GM12878 (cell line): ENCODE measurements around the gene MBD3L5. TPM values are rescaled to one million over a fixed set of nuclear protein-coding genes. Genes with fewer than 3 reads are reported as not detected.
"Not testable (repeated sequence)": the region's sequence is repeated elsewhere in the genome, so short reads cannot be mapped to it uniquely, and the experiment has no call there.

Experiments
- ATAC-seq: fragments of 200-7000 bp; cut with Tn5 transposase; 3 replicates; pipeline ENCODE4 v1.9.1; 2020; ENCODE audit warnings: mild to moderate bottlenecking, moderate library complexity
- BruUV-seq: library from RNA; stranded (reverse); fragments of 400-500 nt; replicated peaks from 2 replicates; lab custom pipeline; 2021; lab: Mats Ljungman, UMichigan
- CTCF ChIA-PET: fragments of 300-600 bp; sonication (Branson Sonifier 250); formaldehyde crosslinking; extraction: SDS; loops from one replicate; lab custom pipeline; 2021; ENCODE audit warnings: inconsistent platforms; lab: Yijun Ruan, JAX
- POLR2A ChIA-PET: fragments of 350-600 bp; formaldehyde crosslinking; extraction: SDS; loops from one replicate; lab custom pipeline; 2021; ENCODE audit warnings: inconsistent platforms; lab: Charles Lee
- RAD21 ChIA-PET: fragments of 300-600 bp; sonication (Branson Sonifier 250); formaldehyde crosslinking; loops from one replicate; lab custom pipeline; 2023; ENCODE audit warnings: antibody characterized with exemption; ENCODE audit not compliant: unreplicated experiment; lab: Charles Lee
- SMC1A ChIA-PET: fragments of 300-600 bp; sonication (Branson Sonifier 250); formaldehyde crosslinking; loops from one replicate; lab custom pipeline; 2023; ENCODE audit not compliant: unreplicated experiment, uncharacterized antibody; lab: Charles Lee
- DNase-seq: peaks from one replicate; pipeline ENCODE4 v3.0.0-alpha.2; 2011; ENCODE audit warnings: low read depth, low spot score
- FAIRE-seq: peaks from 3 replicates; lab custom pipeline; 2011; peaks lifted over from hg19 to GRCh38; lab: Jason Lieb, UNC
- H2AFZ ChIP-seq: 2 replicates; pipeline ENCODE4 v1.6.0; 2011; ENCODE audit warnings: low read depth, low read length, control low read depth; ENCODE audit not compliant: control insufficient read depth
- H3K27ac ChIP-seq: 2 replicates; pipeline ENCODE4 v1.5.1; 2011; ENCODE audit warnings: control low read depth; ENCODE audit not compliant: control insufficient read depth, insufficient read depth
- H3K27me3 ChIP-seq, 2 experiments: replicated peaks in 1 of 2; 2 replicates each; pipeline versions ENCODE4 v1.6.0 to v1.6.1; 2011; ENCODE audit warnings: low read length in 1 of 2; ENCODE audit not compliant: control insufficient read depth in 2 of 2, insufficient read depth in 2 of 2
- H3K36me3 ChIP-seq, 2 experiments: 2 replicates each; pipeline ENCODE4 v1.5.1; 2011; ENCODE audit warnings: low read length in 1 of 2; ENCODE audit not compliant: control insufficient read depth in 2 of 2, insufficient read depth in 2 of 2
- H3K4me1 ChIP-seq: 2 replicates; pipeline ENCODE4 v1.6.1; 2011; ENCODE audit warnings: mild to moderate bottlenecking, low read length, moderate library complexity, mixed read lengths; ENCODE audit not compliant: control insufficient read depth, insufficient read depth
- H3K4me2 ChIP-seq: 2 replicates; pipeline ENCODE4 v1.6.0; 2011; ENCODE audit warnings: control low read depth; ENCODE audit not compliant: control insufficient read depth, insufficient read depth
- H3K4me3 ChIP-seq: fragments of 200-600 bp; sonication (generic); 2 replicates; pipeline ENCODE4 v1.5.1; 2016
- H3K79me2 ChIP-seq: 2 replicates; pipeline ENCODE4 v1.6.0; 2011; ENCODE audit warnings: low read length; ENCODE audit not compliant: control insufficient read depth, insufficient read depth
- H3K9ac ChIP-seq: 2 replicates; pipeline ENCODE4 v1.8.0; 2011; ENCODE audit warnings: low read length, control low read depth, mixed read lengths; ENCODE audit not compliant: control insufficient read depth, insufficient read depth
- H3K9me3 ChIP-seq: replicated peaks from 3 replicates; pipeline ENCODE4 v1.5.1; 2011; ENCODE audit warnings: mild to moderate bottlenecking, low read length; ENCODE audit not compliant: control insufficient read depth, insufficient read depth
- H4K20me1 ChIP-seq: 2 replicates; pipeline ENCODE4 v1.6.0; 2011; ENCODE audit not compliant: control insufficient read depth, insufficient read depth
- E2F4 ChIP-seq: IDR thresholded peaks from 2 replicates; pipeline ENCODE4 v1.6.1; 2012; ENCODE audit warnings: low read depth, low read length, improper control_type of control experiment
- EED ChIP-seq: sonication (generic); IDR thresholded peaks from 2 replicates; pipeline ENCODE4 v1.6.1; 2016; ENCODE audit warnings: antibody characterized with exemption, low read depth
- HDGF ChIP-seq: fragments of 450-650 bp; IDR thresholded peaks from 2 replicates; pipeline ENCODE4 v1.6.1; 2016; ENCODE audit warnings: antibody characterized with exemption
- IKZF1 ChIP-seq: fragments of 450-650 bp; conservative IDR thresholded peaks from 2 replicates; pipeline ENCODE4 v1.6.1; 2017; ENCODE audit warnings: antibody characterized with exemption, mild to moderate bottlenecking
- IKZF2 ChIP-seq, 2 experiments: fragments of 450-650 bp; IDR thresholded peaks; 2 replicates each; pipeline ENCODE4 v1.6.1; 2017; ENCODE audit warnings: mild to moderate bottlenecking in 2 of 2, moderate library complexity in 2 of 2
- NKRF ChIP-seq: fragments of 450-650 bp; conservative IDR thresholded peaks from 2 replicates; pipeline ENCODE4 v1.6.1; 2017; ENCODE audit warnings: mild to moderate bottlenecking, moderate library complexity
- NR2C2 ChIP-seq: IDR thresholded peaks from 2 replicates; pipeline ENCODE4 v1.6.1; 2011; ENCODE audit warnings: borderline replicate concordance, low read depth; ENCODE audit not compliant: control insufficient read depth, insufficient read length
- POU2F2 ChIP-seq: IDR thresholded peaks from 3 replicates; pipeline ENCODE4 v1.6.1; 2011; ENCODE audit warnings: low read depth, mild to moderate bottlenecking, low read length, borderline replicate concordance
- ZZZ3 ChIP-seq: IDR thresholded peaks from 2 replicates; pipeline ENCODE4 v1.6.1; 2011; ENCODE audit warnings: low read depth; ENCODE audit not compliant: control insufficient read depth, insufficient read length
- WGBS: methylation state at CpG from one replicate; pipeline ENCODE4 v1.1.6; 2016; ENCODE audit warnings: low lambda C conversion rate; ENCODE audit not compliant: insufficient replicate concordance, insufficient coverage; ENCODE audit errors: missing lambda C conversion rate; 5-methylcytosine and 5-hydroxymethylcytosine counted together
- in situ Hi-C: fragments of 300-500 bp; cut with MboI; formaldehyde crosslinking; loops from 9 replicates; pipeline ENCODE4 v1.14.3; 2018; ENCODE audit warnings: mixed read lengths
- intact Hi-C: fragments of 100-400 bp; cut with micrococcal nuclease; formaldehyde crosslinking; loops from one replicate; pipeline ENCODE4 v1.14.2; 2022; ENCODE audit not compliant: unreplicated experiment
- polyA plus RNA-seq, 11 experiments: library from polyadenylated mRNA; depleted of rRNA in 4 of 11; unstranded in 6 of 11; stranded (reverse) in 5 of 11; fragments of >200 nt; fragmentation: Nextera tagmentation in 4 of 11; fragmentation: Illumina TruSeq in 1 of 11; extraction: Ambion mirVana in 4 of 11; extraction: Trizol in 1 of 11; gene quantifications; 1 replicate in 1 of 11; 2 replicates in 10 of 11; pipeline versions ENCODE4 v1.2.1 to v1.2.3, GENCODE V29; 2011 to 2016; ENCODE audit warnings: inconsistent platforms in 2 of 11, missing spikeins in 2 of 11, low read depth in 1 of 11
- total RNA-seq, 4 experiments: library from RNA; depleted of rRNA in 3 of 4; stranded (reverse); fragments of >200 nt in 3 of 4; fragmentation: Illumina TruSeq in 1 of 4; extraction: Trizol in 1 of 4; gene quantifications; 2 replicates each; pipeline versions ENCODE4 v1.2.1 to v1.2.3, GENCODE V29; 2013 to 2021

Gene MBD3L5
- total and polyA plus RNA-seq, 10 of the 15 experiments (the other 5 are each of a cell fraction or from before 2014, with no cell fraction given) = not detected

DNA sequence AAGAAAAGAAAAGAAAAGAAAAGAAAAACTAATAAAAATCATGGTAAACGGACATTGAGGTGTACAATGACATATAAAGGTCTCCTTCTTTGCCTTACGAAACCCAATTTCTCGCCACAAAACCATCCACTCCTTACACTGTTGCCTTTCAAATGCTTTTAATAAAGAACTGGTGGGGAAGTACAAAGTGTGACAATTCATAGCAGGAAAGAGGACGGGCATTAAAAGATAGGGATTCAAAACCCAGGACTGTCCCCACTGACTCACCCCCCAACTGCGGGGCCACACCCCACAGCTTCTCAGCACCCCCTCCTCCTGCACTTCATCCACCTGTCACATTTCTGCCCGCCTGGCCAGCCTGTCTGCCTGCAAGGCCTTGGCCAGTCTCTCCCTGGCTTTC is 11.6 kb upstream of the MBD3L5 start (continued):
- TF ChIP-seq IKZF1 (peak; percentile 78), ZZZ3 (no peak), HDGF (no peak), E2F4 (no peak), POU2F2 (no peak), IKZF2 (IDR thresholded peaks at IDR 0.05) (peak; percentile 56 to 71; a peak in 3 of 4 replicates), NR2C2 (no peak), EED (no peak), NKRF (no peak)

DNA sequence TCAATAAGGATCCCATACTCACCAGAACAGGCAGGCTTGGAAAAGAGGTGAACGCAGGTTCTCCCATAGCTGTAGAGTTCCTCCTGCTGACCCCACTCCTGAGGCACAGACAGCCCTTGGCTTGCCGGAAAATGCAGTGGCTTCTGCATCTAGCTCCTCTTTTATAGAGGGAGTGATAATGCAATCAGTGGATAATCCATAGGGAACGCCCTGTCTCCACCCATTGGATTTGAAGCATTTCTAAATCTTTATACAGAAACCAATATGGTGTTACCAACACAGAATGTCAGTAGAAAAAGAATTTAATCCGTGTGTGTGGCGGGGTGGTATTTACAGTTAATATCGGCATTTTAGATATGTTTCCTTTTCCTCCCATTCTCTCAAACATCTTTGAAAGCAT is 9.0 kb upstream of the MBD3L5 start, which contains the start of gene MBD3L2B:
Gene MBD3L2B (minus strand): TSS at position 101 of the 400 bp plus-strand sequence. CDS start 34 bp downstream, at position 67.
- CTCF ChIA-PET, SMC1A ChIA-PET, H3K4me2 ChIP-seq, H3K27me3 ChIP-seq, H2AFZ ChIP-seq, H3K79me2 ChIP-seq, H3K9ac ChIP-seq, H3K9me3 ChIP-seq, H4K20me1 ChIP-seq, RAD21 ChIA-PET, BruUV-seq, H3K4me3 ChIP-seq, H3K4me1 ChIP-seq, H3K36me3 ChIP-seq, DNase-seq, POLR2A ChIA-PET, H3K27ac ChIP-seq, ATAC-seq, in situ Hi-C loops, intact Hi-C loops, FAIRE-seq: not testable (repeated sequence)
- WGBS = no CpG with 5 or more reads among the region's 6 CpGs

DNA sequence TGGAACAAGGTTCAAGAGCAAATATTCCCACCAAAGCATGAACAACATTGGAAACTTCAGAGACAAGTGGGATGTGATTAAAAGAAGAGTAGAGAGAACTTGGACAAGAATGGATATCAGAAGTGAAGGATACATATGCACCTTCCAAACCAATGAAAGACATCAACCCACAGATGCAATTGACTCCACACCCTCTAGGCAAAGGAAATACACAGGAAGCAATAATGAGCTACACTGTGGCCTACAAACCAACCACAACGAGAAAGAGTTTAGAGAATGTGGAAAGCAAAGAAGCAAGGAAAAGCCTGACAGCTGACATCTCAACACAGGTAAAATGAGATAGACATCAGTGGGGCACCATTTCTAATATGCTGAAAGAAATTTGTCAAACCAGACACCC is 1.6 kb upstream of the MBD3L5 start:
- H3K4me1 ChIP-seq, H3K79me2 ChIP-seq, intact Hi-C loops, SMC1A ChIA-PET, in situ Hi-C loops, RAD21 ChIA-PET, CTCF ChIA-PET, ATAC-seq, H3K27ac ChIP-seq, POLR2A ChIA-PET, FAIRE-seq, H3K4me3 ChIP-seq, H3K9me3 ChIP-seq, H3K4me2 ChIP-seq, BruUV-seq, DNase-seq, H3K36me3 ChIP-seq, H2AFZ ChIP-seq, H4K20me1 ChIP-seq, H3K27me3 ChIP-seq, H3K9ac ChIP-seq: not testable (repeated sequence)
- WGBS = no CpG with 5 or more reads among the region's 1 CpG
